Measurements from ENCODE around the gene DDC. TPM values are rescaled to one million over a fixed set of nuclear protein-coding genes. Genes with fewer than 3 reads are reported as not detected.

Gene DDC
- total and polyA plus RNA-seq, 2 donors (not counting 3 experiments of a cell fraction or from before 2014, with no cell fraction given), result not detected

- ChIA-PET CTCF (no interaction called here), POLR2A (no interaction called here)
- no peak overlapping the region for H3K4me2 ChIP-seq (ENCODE audit: insufficient read depth, low read length)
- dilution Hi-C loops (cut with MboI; ENCODE audit: extremely low pct_ligation_motif_present, low sequenced_read_pairs), result no loop called here
- H3K4me3 ChIP-seq (replicated peaks in 1 of 3; ENCODE audit: insufficient read depth in 1 of 3, low read depth in 1 of 3, low read length in 3 of 3), result no peak overlapping the region
- H3K36me3 ChIP-seq (ENCODE audit: control insufficient read depth in 2 of 2, extremely low read depth in 1 of 2, insufficient read depth in 2 of 2, low read length in 2 of 2), result no peaks in the 10 kb centered on the region
- no peaks in the 10 kb centered on the region for H3K79me2 ChIP-seq (ENCODE audit: control insufficient read depth, insufficient read depth, low read length)
- DNase-seq (ENCODE audit: low read depth, low spot score) (no peak), FAIRE-seq (no peak)
- H3K9me3 ChIP-seq (replicated peaks; ENCODE audit: control insufficient read depth, insufficient read depth, low read length), result no peaks in the 10 kb centered on the region
- H3K9ac ChIP-seq (replicated peaks; ENCODE audit: extremely low read depth, insufficient read depth, low read length), result no peak overlapping the region
- H3K27ac ChIP-seq (ENCODE audit: insufficient read depth, low read depth, low read length), result no peak overlapping the region
- no peak for TF ChIP-seq POLR2A (IDR thresholded peaks at IDR 0.05; ENCODE audit: low read depth, low read length)
- TF ChIP-seq MYC (IDR thresholded peaks at IDR 0.05; ENCODE audit: low read depth, low read length), result no peak
- TF ChIP-seq, protein P1, sequence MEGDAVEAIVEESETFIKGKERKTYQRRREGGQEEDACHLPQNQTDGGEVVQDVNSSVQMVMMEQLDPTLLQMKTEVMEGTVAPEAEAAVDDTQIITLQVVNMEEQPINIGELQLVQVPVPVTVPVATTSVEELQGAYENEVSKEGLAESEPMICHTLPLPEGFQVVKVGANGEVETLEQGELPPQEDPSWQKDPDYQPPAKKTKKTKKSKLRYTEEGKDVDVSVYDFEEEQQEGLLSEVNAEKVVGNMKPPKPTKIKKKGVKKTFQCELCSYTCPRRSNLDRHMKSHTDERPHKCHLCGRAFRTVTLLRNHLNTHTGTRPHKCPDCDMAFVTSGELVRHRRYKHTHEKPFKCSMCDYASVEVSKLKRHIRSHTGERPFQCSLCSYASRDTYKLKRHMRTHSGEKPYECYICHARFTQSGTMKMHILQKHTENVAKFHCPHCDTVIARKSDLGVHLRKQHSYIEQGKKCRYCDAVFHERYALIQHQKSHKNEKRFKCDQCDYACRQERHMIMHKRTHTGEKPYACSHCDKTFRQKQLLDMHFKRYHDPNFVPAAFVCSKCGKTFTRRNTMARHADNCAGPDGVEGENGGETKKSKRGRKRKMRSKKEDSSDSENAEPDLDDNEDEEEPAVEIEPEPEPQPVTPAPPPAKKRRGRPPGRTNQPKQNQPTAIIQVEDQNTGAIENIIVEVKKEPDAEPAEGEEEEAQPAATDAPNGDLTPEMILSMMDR (IDR thresholded peaks at IDR 0.05; ENCODE audit: extremely low read depth in 1 of 2, insufficient read depth in 1 of 2, low read depth in 1 of 2, low read length in 2 of 2), result no peak
- TF ChIP-seq GATA2 (IDR thresholded peaks at IDR 0.05; ENCODE audit: insufficient read depth, insufficient read length, low read depth, low read length), result no peak
- no peak for TF ChIP-seq FOS (IDR thresholded peaks at IDR 0.05; ENCODE audit: borderline replicate concordance, insufficient read depth, low read length)
- TF ChIP-seq JUN (IDR thresholded peaks at IDR 0.05; ENCODE audit: borderline replicate concordance, insufficient read depth, insufficient read length, low read depth), result no peak
- TF ChIP-seq EZH2 (IDR thresholded peaks at IDR 0.05; ENCODE audit: borderline replicate concordance, low read depth, low read length, severe bottlenecking), result no peak
- no peak for TF ChIP-seq MAX (IDR thresholded peaks at IDR 0.05; ENCODE audit: insufficient read depth, insufficient read length)
- TF ChIP-seq POLR2AphosphoS5 (IDR thresholded peaks at IDR 0.05; ENCODE audit: insufficient read depth, low read depth, low read length), result no peak
- no peak overlapping the region for H2AFZ ChIP-seq (ENCODE audit: low read depth, low read length)
- no peaks in the 10 kb centered on the region for H3K27me3 ChIP-seq (ENCODE audit: control insufficient read depth in 2 of 2, insufficient read depth in 2 of 2, low read length in 2 of 2)
- H3K9me1 ChIP-seq (replicated peaks; ENCODE audit: control insufficient read depth, extremely low read depth, insufficient read depth, low read length), result no peaks in the 10 kb centered on the region
- no peaks in the 10 kb centered on the region for H3K4me1 ChIP-seq (ENCODE audit: control insufficient read depth, extremely low read depth, insufficient read depth, low read length)
- H4K20me1 ChIP-seq (replicated peaks; ENCODE audit: control insufficient read depth, extremely low read depth, insufficient read depth, low read length), result no peaks in the 10 kb centered on the region
- intact Hi-C loops (cut with micrococcal nuclease), result no loop called here
- no TSS peak for BruUV-seq (replicated peaks)
These were observed 84.4 kb downstream of the DDC start for GRCh38 chr7:50480797-50481196.
